Gastroesophageal sphincter (tissue), 2 donors: ENCODE data around the gene AUNIP.

ENCODE experiments used
- EP300 ChIP-seq: sonication (generic); formaldehyde crosslinking; IDR thresholded peaks from one replicate; pipeline ENCODE4 v1.6.1; 2017; ENCODE audit warnings: antibody characterized with exemption, mild to moderate bottlenecking
- POLR2AphosphoS5 ChIP-seq: sonication (generic); formaldehyde crosslinking; IDR thresholded peaks from one replicate; pipeline ENCODE4 v1.6.1; 2017; ENCODE audit warnings: antibody characterized with exemption

DNA sequence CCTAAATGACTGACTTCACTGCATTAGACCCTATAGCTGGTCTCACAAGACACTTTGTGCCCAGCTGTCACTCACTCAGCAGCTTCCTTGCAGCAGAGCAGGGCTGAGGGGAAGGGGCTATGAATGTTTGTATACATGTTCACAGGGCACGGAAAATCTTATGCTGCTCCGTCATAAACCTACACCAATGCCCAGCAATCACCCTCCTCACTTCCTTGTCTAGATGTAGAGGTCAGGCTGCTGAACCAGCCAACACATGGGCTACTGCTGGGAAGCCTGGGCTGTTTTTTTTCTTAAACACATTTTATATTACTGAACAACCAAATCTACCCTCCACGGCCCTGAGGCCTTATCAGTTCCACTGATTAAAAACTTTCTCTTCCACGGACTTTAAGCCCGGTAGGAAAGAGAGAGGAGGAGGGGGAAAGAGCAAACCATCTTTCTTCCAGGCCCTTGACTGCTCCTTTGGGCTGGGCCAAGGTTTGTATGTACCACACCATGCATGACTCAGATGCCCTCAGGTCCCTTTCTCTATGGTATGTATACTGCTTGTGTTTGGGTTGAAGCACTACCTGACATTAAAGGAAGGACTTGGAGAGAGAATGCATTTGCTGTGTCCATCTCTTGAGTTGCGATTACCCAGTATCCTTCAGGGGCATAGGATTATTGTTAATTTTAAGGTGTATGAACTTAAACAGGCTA is 26.8 kb downstream of the AUNIP start:
- TF ChIP-seq POLR2AphosphoS5 (no peak), EP300 (no peak)
